Endothelial cell (in vitro differentiated cells): ENCODE results near the gene ST6GALNAC4. TPM values are rescaled to one million over a fixed set of nuclear protein-coding genes. Genes with fewer than 3 reads are reported as not detected.

Experiments
- DNase-seq: peaks from one replicate; pipeline ENCODE4 v3.0.0; 2021; ENCODE audit warnings: low spot score
- H3K27ac Mint-ChIP-seq: one replicate; pipeline ENCODE4 v1.8.0; 2021; ENCODE audit warnings: mixed read lengths, inconsistent platforms; ENCODE audit not compliant: unreplicated experiment
- H3K27me3 Mint-ChIP-seq: one replicate; pipeline ENCODE4 v1.8.0; 2021; ENCODE audit warnings: mild to moderate bottlenecking, moderate library complexity, mixed read lengths, inconsistent platforms; ENCODE audit not compliant: unreplicated experiment
- H3K36me3 Mint-ChIP-seq: one replicate; pipeline ENCODE4 v1.8.0; 2021; ENCODE audit warnings: mild to moderate bottlenecking, low read depth, mixed read lengths, inconsistent platforms; ENCODE audit not compliant: unreplicated experiment
- H3K4me1 Mint-ChIP-seq: one replicate; pipeline ENCODE4 v1.8.0; 2021; ENCODE audit warnings: mild to moderate bottlenecking, mixed read lengths, inconsistent platforms; ENCODE audit not compliant: unreplicated experiment
- H3K4me3 Mint-ChIP-seq: one replicate; pipeline ENCODE4 v1.8.0; 2021; ENCODE audit warnings: mild to moderate bottlenecking, mixed read lengths, inconsistent platforms; ENCODE audit not compliant: unreplicated experiment
- H3K9me3 Mint-ChIP-seq: one replicate; pipeline ENCODE4 v1.8.0; 2021; ENCODE audit warnings: mixed read lengths, inconsistent platforms; ENCODE audit not compliant: unreplicated experiment
- CTCF ChIP-seq: fragments of 200-600 bp; sonication (generic); IDR thresholded peaks from one replicate; pipeline ENCODE4 v1.5.0; 2021; ENCODE audit warnings: antibody characterized with exemption; ENCODE audit not compliant: unreplicated experiment
- total RNA-seq: library from RNA; stranded (reverse); fragmentation: NEBNext Ultra II Directional; extraction: Animal tissue kit (Norgen Biotek cat#: 25700); gene quantifications from one replicate; pipeline ENCODE4 v1.2.1, GENCODE V29; 2021; ENCODE audit not compliant: unreplicated experiment

Gene ST6GALNAC4
- total RNA-seq, 1 donor from 2014 or later, result 25.0 TPM

GRCh38 chr9:127953768-127954505 is 37.1 kb upstream of the ST6GALNAC4 start:
- Mint-ChIP-seq H3K27me3 (peaks cover 5% of the 10 kb centered on the region), H3K9me3 (no peaks in the 10 kb centered on the region), H3K27ac (no peak overlapping the region), H3K4me3 (no peak overlapping the region), H3K4me1 (peaks cover 3% of the 10 kb centered on the region), H3K36me3 (no peaks in the 10 kb centered on the region)
- TF ChIP-seq CTCF, result no peak
- DNase-seq, result no peak

DNA sequence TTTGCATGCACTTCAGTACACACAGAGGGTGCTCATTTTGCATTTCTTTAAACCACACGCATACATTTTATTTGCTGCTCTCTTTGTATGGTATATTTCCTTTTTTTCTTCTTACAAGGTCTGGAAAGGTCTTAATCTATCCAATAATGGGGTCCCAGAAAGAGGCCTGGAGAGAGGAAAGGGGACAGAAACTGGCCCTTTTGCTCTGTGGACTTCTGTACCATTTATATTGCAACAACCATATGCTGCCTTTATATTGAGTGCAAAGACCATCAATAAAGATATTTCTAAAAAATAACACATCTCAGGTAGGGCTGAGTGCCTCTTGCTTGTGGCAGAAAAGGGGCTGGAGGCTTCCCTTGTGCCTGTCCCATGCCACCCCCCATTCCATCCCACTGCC is 36.3 kb upstream of the ST6GALNAC4 start:
- no peak for TF ChIP-seq CTCF

GRCh38 chr9:127950513-127951289 is 33.9 kb upstream of the ST6GALNAC4 start:
- no peak for TF ChIP-seq CTCF
- peaks cover 3% of the 10 kb centered on the region for H3K27me3 Mint-ChIP-seq
- H3K4me1 Mint-ChIP-seq, result peaks cover 3% of the 10 kb centered on the region
- H3K9me3 Mint-ChIP-seq, result no peaks in the 10 kb centered on the region
- H3K36me3 Mint-ChIP-seq, result no peaks in the 10 kb centered on the region
- no peak overlapping the region for H3K4me3 Mint-ChIP-seq
- peak overlapping the region; percentile 19 for H3K27ac Mint-ChIP-seq
- DNase-seq, result no peak

More for the DNA sequence above, 36.3 kb upstream of the ST6GALNAC4 start:
- no peak overlapping the region for H3K4me3 Mint-ChIP-seq
- peaks cover 5% of the 10 kb centered on the region for H3K27me3 Mint-ChIP-seq
- no peak for DNase-seq
- no peaks in the 10 kb centered on the region for H3K36me3 Mint-ChIP-seq
- no peak overlapping the region for H3K27ac Mint-ChIP-seq
- H3K9me3 Mint-ChIP-seq, result no peaks in the 10 kb centered on the region
- peaks cover 3% of the 10 kb centered on the region for H3K4me1 Mint-ChIP-seq

GRCh38 chr9:127949827-127950512 is 33.1 kb upstream of the ST6GALNAC4 start:
- DNase-seq, result no peak
- no peaks in the 10 kb centered on the region for H3K36me3 Mint-ChIP-seq
- no peak overlapping the region for H3K4me3 Mint-ChIP-seq
- no peaks in the 10 kb centered on the region for H3K9me3 Mint-ChIP-seq
- H3K4me1 Mint-ChIP-seq, result no peaks in the 10 kb centered on the region
- peaks cover 3% of the 10 kb centered on the region for H3K27me3 Mint-ChIP-seq
- TF ChIP-seq CTCF, result no peak
- peak overlapping the region; percentile 19 for H3K27ac Mint-ChIP-seq
